DLD1 (cell line): ENCODE measurements around the gene CADPS.

ENCODE experiments used
- in situ Hi-C: cut with HindIII; loops from 2 replicates; pipeline ENCODE4 v1.10.0; 2017; ENCODE audit warnings: low sequenced_read_pairs

CADPS gene

GRCh38 chr3:62454916-62455315, 420.3 kb downstream of the CADPS start:
- in situ Hi-C loops, result no loop called here

- in situ Hi-C loops, result no loop called here
These were observed 421.8 kb downstream of the CADPS start for GRCh38 chr3:62453448-62453847.

GRCh38 chr3:62451211-62451887, 423.9 kb downstream of the CADPS start:
- in situ Hi-C loops, result no loop called here

- in situ Hi-C loops, result no loop called here
These were observed 428.8 kb downstream of the CADPS start for GRCh38 chr3:62446337-62446940.

- in situ Hi-C loops, result no loop called here
These were observed 429.9 kb downstream of the CADPS start for GRCh38 chr3:62445275-62445674.

- in situ Hi-C loops, result no loop called here
These were observed 435.2 kb downstream of the CADPS start for GRCh38 chr3:62439978-62440377.

DNA sequence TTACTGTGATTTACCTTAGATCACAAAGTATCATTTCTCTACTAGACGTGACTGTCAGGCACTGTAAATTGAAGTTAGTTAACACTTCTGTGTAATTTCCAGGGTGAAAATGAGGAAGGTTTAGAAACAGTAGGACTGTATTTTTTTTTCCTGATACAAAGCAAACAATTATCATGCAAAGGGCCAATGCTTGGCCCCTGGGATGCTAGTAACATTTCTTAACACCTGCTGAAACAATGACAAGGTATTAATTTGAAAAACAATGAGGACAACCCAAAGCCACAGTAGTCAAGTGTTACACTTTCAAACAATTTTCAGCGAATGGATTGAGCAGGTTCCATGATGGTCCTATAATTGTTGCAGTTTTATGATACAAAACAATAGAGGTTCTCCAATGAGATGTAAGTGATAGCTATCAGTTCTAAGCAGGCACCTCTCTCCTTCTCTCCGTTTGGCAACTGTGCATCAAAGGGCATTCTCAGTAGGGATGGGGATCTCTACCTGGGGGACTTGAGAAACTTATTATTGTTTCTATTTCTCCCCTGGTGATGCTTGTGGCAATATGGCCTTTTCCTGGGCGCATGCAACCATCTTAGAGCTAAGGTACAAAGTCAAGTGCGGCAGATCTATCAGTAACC, 435.9 kb downstream of the CADPS start:
- in situ Hi-C loops, result no loop called here

- in situ Hi-C loops, result no loop called here
These were observed 438.4 kb downstream of the CADPS start for GRCh38 chr3:62436785-62437184.

DNA sequence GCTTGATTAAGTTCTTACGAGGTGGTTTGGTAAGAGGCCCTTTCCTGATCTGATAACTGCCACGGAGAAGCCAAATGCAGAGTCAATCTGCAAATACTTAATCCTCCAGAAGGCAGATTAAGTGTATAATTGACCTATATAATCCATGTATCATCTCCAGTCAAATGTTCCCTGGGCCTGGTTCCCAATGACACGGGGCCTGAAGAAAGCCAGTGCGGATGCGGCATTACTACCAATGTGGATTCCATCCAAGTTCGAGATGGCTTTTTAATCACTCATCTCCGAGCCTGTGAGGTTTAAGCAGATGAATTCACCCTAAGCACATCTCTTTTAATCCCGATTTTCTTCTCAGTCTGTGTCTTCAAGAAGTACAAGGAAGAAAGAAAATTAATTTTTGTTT, 441.8 kb downstream of the CADPS start:
- in situ Hi-C loops, result no loop called here

GRCh38 chr3:62421207-62421606, 454.0 kb downstream of the CADPS start:
- in situ Hi-C loops, result no loop called here

DNA sequence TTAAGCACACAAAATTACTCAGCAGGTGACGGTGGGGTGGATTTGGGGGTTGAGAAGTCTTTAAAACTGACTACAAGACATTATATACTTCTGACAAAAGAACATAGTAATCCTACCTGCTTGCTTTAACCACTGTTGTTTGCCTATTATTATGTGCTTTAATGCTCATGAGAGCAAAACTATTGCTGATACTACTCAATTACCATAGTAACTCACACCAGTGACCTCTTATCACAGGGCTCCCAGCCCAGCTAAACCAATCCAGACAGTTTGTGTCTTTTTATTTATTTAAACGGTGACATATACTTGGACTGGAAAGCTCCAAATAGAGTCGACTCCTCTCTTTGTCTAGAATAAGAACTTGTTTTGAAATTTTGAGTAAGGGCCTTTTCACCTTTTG, 459.1 kb downstream of the CADPS start:
- in situ Hi-C loops, result no loop called here

GRCh38 chr3:62415312-62415801, 459.9 kb downstream of the CADPS start:
- in situ Hi-C loops, result no loop called here

DNA sequence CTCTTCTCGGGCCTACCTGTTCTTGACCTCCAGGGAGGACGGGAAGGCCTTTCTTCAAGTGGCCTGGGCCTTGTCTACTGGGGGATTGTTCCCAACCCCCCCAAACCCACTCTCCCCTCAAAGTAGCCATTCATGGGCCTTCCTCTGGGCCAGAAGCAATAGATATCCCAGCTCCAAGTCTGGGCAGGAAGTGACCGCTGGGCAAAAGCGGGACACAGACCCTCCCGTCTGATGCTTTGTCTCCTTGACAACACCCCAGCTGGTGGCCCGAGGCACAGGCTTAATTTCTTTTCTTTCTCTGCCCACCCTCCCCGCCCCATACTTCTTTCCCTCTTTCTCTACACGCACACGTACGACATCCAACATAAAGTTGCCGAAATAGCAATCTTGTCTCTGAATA, 460.4 kb downstream of the CADPS start:
- in situ Hi-C loops, result no loop called here

GRCh38 chr3:62413687-62414086, 461.5 kb downstream of the CADPS start:
- in situ Hi-C loops, result no loop called here

GRCh38 chr3:62406945-62407344, 468.3 kb downstream of the CADPS start:
- in situ Hi-C loops, result no loop called here

GRCh38 chr3:62405566-62405965, 469.6 kb downstream of the CADPS start:
- in situ Hi-C loops, result no loop called here

DNA sequence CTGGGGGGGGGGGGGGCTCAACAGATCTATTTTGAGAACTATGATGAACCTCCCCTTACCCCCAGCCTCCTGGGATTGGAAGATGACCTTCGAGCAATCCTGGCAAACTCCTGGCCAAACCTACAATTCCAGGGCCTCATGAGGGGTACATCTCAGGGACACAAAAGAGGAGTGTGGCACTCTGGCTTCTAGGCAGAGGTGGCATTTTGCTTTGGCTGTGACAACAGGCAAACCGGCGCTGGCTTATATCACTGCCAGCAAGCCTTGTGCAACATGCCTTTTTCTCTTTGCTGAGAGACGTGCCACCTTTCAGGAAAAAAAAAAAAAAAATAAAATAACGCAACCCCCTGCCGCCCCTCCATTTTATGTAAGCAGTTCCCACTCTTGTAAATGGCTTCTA, 470.1 kb downstream of the CADPS start:
- in situ Hi-C loops, result no loop called here

DNA sequence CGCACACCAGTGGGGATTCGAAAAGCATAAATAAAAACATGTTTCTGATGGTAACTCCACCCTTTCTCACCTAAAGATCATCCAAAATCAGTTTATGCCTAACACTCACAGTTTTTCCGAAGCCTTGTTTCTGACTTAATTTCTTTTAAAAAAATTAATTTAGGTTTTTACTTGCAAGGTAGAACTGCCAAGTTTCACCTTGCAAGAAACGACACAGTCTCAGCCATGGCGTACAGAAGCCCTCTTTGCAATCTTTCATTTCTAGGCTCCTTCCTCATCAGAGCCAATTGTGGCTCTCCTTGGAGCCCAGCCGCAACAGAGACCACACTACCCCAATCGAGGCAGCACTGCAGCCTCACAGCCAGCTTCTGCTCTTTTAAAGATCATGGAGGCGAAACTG, 470.9 kb downstream of the CADPS start:
- in situ Hi-C loops, result no loop called here

- in situ Hi-C loops, result no loop called here
These were observed 471.5 kb downstream of the CADPS start for GRCh38 chr3:62403765-62404164.

GRCh38 chr3:62392626-62393292, 482.5 kb downstream of the CADPS start:
- in situ Hi-C loops, result no loop called here

DNA sequence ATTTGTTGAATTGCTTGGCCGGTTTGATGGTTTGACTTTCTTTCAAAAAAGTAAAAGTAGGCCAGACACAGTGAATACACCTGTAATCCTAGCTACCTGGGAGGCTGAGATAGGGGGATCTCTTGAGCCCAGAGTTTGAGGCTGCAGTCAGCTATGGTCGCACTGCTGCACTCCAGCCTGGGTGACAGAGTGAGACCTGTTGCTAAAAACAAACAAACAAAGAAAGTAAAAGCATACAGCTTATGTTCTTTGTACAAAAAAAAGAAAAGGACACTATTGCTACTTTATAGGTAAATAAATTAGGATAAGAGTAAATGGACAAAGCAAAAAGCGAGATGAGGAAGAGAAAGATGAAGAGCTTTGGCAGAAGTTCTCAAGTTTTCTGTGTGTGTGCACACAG, 488.0 kb downstream of the CADPS start:
- in situ Hi-C loops, result no loop called here

- in situ Hi-C loops, result no loop called here
These were observed 495.9 kb downstream of the CADPS start for GRCh38 chr3:62379321-62379798.
